Activated T-cell treated with anti-CD3 and anti-CD28 coated beads for 4 hours (primary cell): ENCODE measurements around the gene RTP5.
"Not testable (repeated sequence)": the region's sequence is repeated elsewhere in the genome, so short reads cannot be mapped to it uniquely, and the experiment has no call there.

ENCODE experiments used
- DNase-seq: peaks from one replicate; pipeline ENCODE4 v3.0.0-alpha.2; 2020

Gene RTP5

GRCh38 chr2:241904011-241904718 is 34.6 kb downstream of the RTP5 start:
- no peak for DNase-seq

GRCh38 chr2:241904791-241905710 is 35.5 kb downstream of the RTP5 start:
- DNase-seq, result no peak

- DNase-seq, result no peak
These were observed 36.3 kb downstream of the RTP5 start for GRCh38 chr2:241905716-241906377.

- DNase-seq, result not testable (repeated sequence)
These were observed 36.8 kb downstream of the RTP5 start for GRCh38 chr2:241906378-241906770.

GRCh38 chr2:241906826-241907570 is 37.5 kb downstream of the RTP5 start:
- no peak for DNase-seq

GRCh38 chr2:241907831-241908230 is 38.3 kb downstream of the RTP5 start:
- DNase-seq, result not testable (repeated sequence)

- no peak for DNase-seq
These were observed 39.3 kb downstream of the RTP5 start for GRCh38 chr2:241908686-241909420.

GRCh38 chr2:241909769-241910168 is 40.2 kb downstream of the RTP5 start:
- no peak for DNase-seq

GRCh38 chr2:241910604-241911520 is 41.3 kb downstream of the RTP5 start:
- no peak for DNase-seq

- DNase-seq, result no peak
These were observed 42.0 kb downstream of the RTP5 start for GRCh38 chr2:241911551-241911950.

GRCh38 chr2:241912021-241912555 is 42.6 kb downstream of the RTP5 start:
- no peak for DNase-seq

GRCh38 chr2:241913703-241914102 is 44.2 kb downstream of the RTP5 start:
- DNase-seq, result no peak

GRCh38 chr2:241914542-241914941 is 45.0 kb downstream of the RTP5 start:
- DNase-seq, result no peak

GRCh38 chr2:241921631-241922030 is 52.1 kb downstream of the RTP5 start:
- not testable (repeated sequence) for DNase-seq

GRCh38 chr2:241922411-241922810 is 52.9 kb downstream of the RTP5 start:
- DNase-seq, result no peak

GRCh38 chr2:241922816-241923601 is 53.5 kb downstream of the RTP5 start:
- not testable (repeated sequence) for DNase-seq
